Right renal cortex interstitium (tissue), 3 donors: ENCODE measurements around the gene CLIC5. TPM values are rescaled to one million over a fixed set of nuclear protein-coding genes. Genes with fewer than 3 reads are reported as not detected.

Source experiments
- DNase-seq, 3 donors: peaks; one replicate each; pipeline ENCODE4 v3.0.0-alpha.2; 2013; ENCODE audit warnings: low read depth in 3 of 3, low spot score in 2 of 3
- polyA plus RNA-seq, 3 donors: library from polyadenylated mRNA; unstranded; fragments of 120-200 nt; gene quantifications; one replicate each; pipeline ENCODE4 v1.2.1, GENCODE V29; 2013; ENCODE audit not compliant: insufficient read length in 3 of 3

CLIC5 gene
- polyA plus RNA-seq, 3 donors: 194 to 233 (median 233) TPM

- DNase-seq: no peak
Measured at GRCh38 chr6:45900808-45901752, 114.6 kb downstream of the CLIC5 start.

- no peak for DNase-seq
Measured at GRCh38 chr6:45899683-45899946, 116.0 kb downstream of the CLIC5 start.

GRCh38 chr6:45898941-45899682 lies 116.5 kb downstream of the CLIC5 start:
- no peak for DNase-seq

GRCh38 chr6:45896783-45897441 lies 118.7 kb downstream of the CLIC5 start:
- DNase-seq: no peak

- no peak for DNase-seq
Measured at GRCh38 chr6:45895569-45895968, 120.1 kb downstream of the CLIC5 start.

- DNase-seq: no peak
Measured at GRCh38 chr6:45892696-45893245, 122.9 kb downstream of the CLIC5 start.

GRCh38 chr6:45892196-45892595 lies 123.5 kb downstream of the CLIC5 start:
- no peak for DNase-seq

- no peak for DNase-seq
Measured at GRCh38 chr6:45886776-45887175, 128.9 kb downstream of the CLIC5 start.

- no peak for DNase-seq
Measured at GRCh38 chr6:45884336-45884735, 131.3 kb downstream of the CLIC5 start.

GRCh38 chr6:45882671-45883070 lies 133.0 kb downstream of the CLIC5 start:
- DNase-seq: no peak

- DNase-seq: no peak
Measured at GRCh38 chr6:45881705-45882467, 133.8 kb downstream of the CLIC5 start.

- DNase-seq: peak; percentile 9 to 44 (median 23)
Measured at GRCh38 chr6:45880676-45881075, 135.0 kb downstream of the CLIC5 start.

GRCh38 chr6:45880159-45880558 lies 135.5 kb downstream of the CLIC5 start:
- DNase-seq: peak; percentile 59 to 68 (median 68)

GRCh38 chr6:45877970-45878590 lies 137.6 kb downstream of the CLIC5 start:
- DNase-seq: no peak

GRCh38 chr6:45872827-45873365 lies 142.8 kb downstream of the CLIC5 start:
- no peak for DNase-seq

GRCh38 chr6:45870531-45870930 lies 145.1 kb downstream of the CLIC5 start:
- no peak for DNase-seq

- DNase-seq: no peak
Measured at GRCh38 chr6:45864651-45865050, 151.0 kb downstream of the CLIC5 start.

- no peak for DNase-seq
Measured at GRCh38 chr6:45858691-45859090, 157.0 kb downstream of the CLIC5 start.

GRCh38 chr6:45857827-45858226 lies 157.8 kb downstream of the CLIC5 start:
- no peak for DNase-seq
